ENCODE measurements around the gene AUTS2.
A peak's percentile ranks its signal among the peaks of the same experiment; 100 is the strongest.

Gene AUTS2

GRCh38 chr7:69989551-69989950, 391.3 kb downstream of the AUTS2 start:
- Histone ChIP-seq H3K9ac (ENCODE audit: low read length) (no peak overlapping the region), H4K20me1 (ENCODE audit: insufficient read depth, low read length) (no peaks in the 10 kb centered on the region), H3F3A (ENCODE audit: insufficient read depth, low read length) (no peaks in the 10 kb centered on the region), H3K4me3 (ENCODE audit: low read depth, low read length, poor library complexity, severe bottlenecking) (no peak overlapping the region), H3K9me2 (ENCODE audit: low read depth, low read length) (no peaks in the 10 kb centered on the region), H2AFZ (ENCODE audit: low read length) (no peak overlapping the region), H3K79me2 (ENCODE audit: insufficient read depth, low read length) (peaks cover 19% of the 10 kb centered on the region), H3K4me1 (ENCODE audit: insufficient read depth, low read length, severe bottlenecking) (peaks cover 9% of the 10 kb centered on the region), H3K36me3 (ENCODE audit: insufficient read depth, low read length) (no peaks in the 10 kb centered on the region), H3K27me3 (ENCODE audit: insufficient read depth, low read length) (no peaks in the 10 kb centered on the region), H3K27ac (ENCODE audit: low read depth, low read length, poor library complexity, severe bottlenecking) (no peak overlapping the region), H3K9me3 (ENCODE audit: low read length) (no peaks in the 10 kb centered on the region), H3K4me2 (ENCODE audit: low read length) (no peak overlapping the region)
- TF ChIP-seq EZH2 (IDR thresholded peaks at IDR 0.05; ENCODE audit: borderline replicate concordance, low read length) (no peak), CTCF (IDR thresholded peaks at IDR 0.05; ENCODE audit: low read length) (no peak)

- H3K36me3 ChIP-seq (ENCODE audit: insufficient read depth, low read length): no peaks in the 10 kb centered on the region; the same call in 1 of the 2 replicates
- H2AFZ ChIP-seq (ENCODE audit: low read length): no peak overlapping the region
- no peaks in the 10 kb centered on the region for H3K9me3 ChIP-seq (ENCODE audit: low read length)
- H3K27me3 ChIP-seq (ENCODE audit: insufficient read depth, low read length): no peaks in the 10 kb centered on the region
- H3K9ac ChIP-seq (ENCODE audit: low read length): no peak overlapping the region
- peak overlapping the region; percentile 0 for H3K27ac ChIP-seq (ENCODE audit: low read depth, low read length, poor library complexity, severe bottlenecking)
- no peak overlapping the region for H3K4me3 ChIP-seq (ENCODE audit: low read depth, low read length, poor library complexity, severe bottlenecking)
- no peak for TF ChIP-seq CTCF (IDR thresholded peaks at IDR 0.05; ENCODE audit: low read length)
- no peak for TF ChIP-seq EZH2 (IDR thresholded peaks at IDR 0.05; ENCODE audit: borderline replicate concordance, low read length)
- H3K79me2 ChIP-seq (ENCODE audit: insufficient read depth, low read length): peaks cover 16% of the 10 kb centered on the region
- peaks cover 9% of the 10 kb centered on the region for H3K4me1 ChIP-seq (ENCODE audit: insufficient read depth, low read length, severe bottlenecking)
- H4K20me1 ChIP-seq (ENCODE audit: insufficient read depth, low read length): no peaks in the 10 kb centered on the region
- no peaks in the 10 kb centered on the region for H3F3A ChIP-seq (ENCODE audit: insufficient read depth, low read length)
- H3K9me2 ChIP-seq (ENCODE audit: low read depth, low read length): no peaks in the 10 kb centered on the region
- H3K4me2 ChIP-seq (ENCODE audit: low read length): no peak overlapping the region
Observed at GRCh38 chr7:69992938-69993337, 394.7 kb downstream of the AUTS2 start.

GRCh38 chr7:69994218-69994617, 395.9 kb downstream of the AUTS2 start:
- Histone ChIP-seq H3K9me3 (ENCODE audit: low read length) (no peaks in the 10 kb centered on the region), H4K20me1 (ENCODE audit: insufficient read depth, low read length) (no peaks in the 10 kb centered on the region)

More at GRCh38 chr7:69994218-69994617, 395.9 kb downstream of the AUTS2 start:
- peaks cover 9% of the 10 kb centered on the region for H3K4me1 ChIP-seq (ENCODE audit: insufficient read depth, low read length, severe bottlenecking)
- no peaks in the 10 kb centered on the region for H3K27me3 ChIP-seq (ENCODE audit: insufficient read depth, low read length)
- no peak overlapping the region for H2AFZ ChIP-seq (ENCODE audit: low read length)
- no peak overlapping the region for H3K4me3 ChIP-seq (ENCODE audit: low read depth, low read length, poor library complexity, severe bottlenecking)
- peaks cover 21% of the 10 kb centered on the region for H3K79me2 ChIP-seq (ENCODE audit: insufficient read depth, low read length)
- no peaks in the 10 kb centered on the region; the same call in 1 of the 2 replicates for H3K36me3 ChIP-seq (ENCODE audit: insufficient read depth, low read length)
- TF ChIP-seq EZH2 (IDR thresholded peaks at IDR 0.05; ENCODE audit: borderline replicate concordance, low read length) (no peak), CTCF (IDR thresholded peaks at IDR 0.05; ENCODE audit: low read length) (no peak)
- H3F3A ChIP-seq (ENCODE audit: insufficient read depth, low read length): no peaks in the 10 kb centered on the region
- H3K4me2 ChIP-seq (ENCODE audit: low read length): no peak overlapping the region
- no peak overlapping the region for H3K9ac ChIP-seq (ENCODE audit: low read length)
- H3K9me2 ChIP-seq (ENCODE audit: low read depth, low read length): no peaks in the 10 kb centered on the region
- no peak overlapping the region for H3K27ac ChIP-seq (ENCODE audit: low read depth, low read length, poor library complexity, severe bottlenecking)

All from OCI-LY1 (cell line).